ENCODE data around the gene NID2.

Gene NID2

DNA sequence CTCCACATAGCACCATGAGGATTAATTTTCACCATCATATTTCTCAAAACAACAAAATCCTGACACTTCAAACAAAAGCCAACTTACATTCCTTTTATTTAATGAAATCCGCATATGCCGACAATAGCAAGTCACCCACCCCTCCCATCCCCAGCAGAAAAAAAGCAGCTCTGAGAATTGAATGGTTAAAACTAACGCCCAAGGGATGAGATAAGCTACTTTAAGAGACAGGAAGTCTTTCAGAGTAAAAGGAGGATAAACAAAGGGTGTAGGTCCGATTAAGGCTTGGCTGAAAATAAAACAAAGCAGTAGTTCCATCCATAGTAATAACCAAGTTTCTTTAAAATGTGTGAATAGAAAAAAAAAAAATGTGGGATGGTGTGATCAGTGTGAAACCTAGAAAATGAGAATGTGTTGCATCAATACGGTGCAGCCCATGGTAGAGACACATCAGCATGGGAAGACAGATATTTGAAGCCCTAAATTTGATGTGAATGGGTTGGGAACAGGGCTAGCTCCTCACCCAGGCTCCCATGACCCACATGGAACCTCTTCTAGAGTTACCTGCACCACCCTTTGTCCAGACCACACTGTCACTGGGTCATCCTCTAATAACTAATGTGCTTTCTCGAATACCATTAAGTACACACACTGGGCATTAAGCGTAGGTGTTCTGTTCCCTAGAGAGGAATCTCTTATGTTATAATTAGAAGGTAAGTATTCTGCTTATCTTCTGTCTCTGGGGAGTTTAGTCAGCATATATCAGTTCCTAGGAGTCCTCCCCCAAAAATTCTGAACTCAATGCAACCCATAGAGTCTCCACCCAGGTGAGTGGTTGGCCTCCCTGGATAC is 47.8 kb downstream of the NID2 start:
- DNase-seq = no peak

DNA sequence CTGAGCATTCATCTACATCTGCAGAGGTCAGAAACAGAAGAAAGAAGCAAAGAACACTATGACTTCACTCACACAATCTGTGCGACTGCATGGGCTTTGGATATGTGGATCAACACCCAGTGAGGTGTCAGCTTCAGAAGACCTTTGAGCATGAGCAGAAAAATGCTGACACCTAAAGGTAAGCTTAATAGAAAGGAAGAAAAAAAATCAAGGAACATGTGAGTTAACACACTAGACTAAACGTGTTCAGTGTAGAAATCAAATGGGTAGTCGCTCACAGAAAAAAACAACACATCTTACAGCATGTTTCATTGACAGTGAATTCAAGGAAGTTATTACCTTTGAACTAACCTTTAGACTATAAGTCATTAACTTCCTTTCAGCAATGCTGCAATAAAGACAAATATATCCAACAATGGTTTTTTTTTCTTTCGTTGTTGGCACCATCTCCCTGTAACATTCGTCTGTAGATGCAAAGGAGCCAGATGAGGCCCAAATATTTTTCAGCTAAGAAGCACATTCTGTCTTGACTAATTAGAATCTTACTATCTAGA is 48.6 kb downstream of the NID2 start:
- no peak for DNase-seq

DNA sequence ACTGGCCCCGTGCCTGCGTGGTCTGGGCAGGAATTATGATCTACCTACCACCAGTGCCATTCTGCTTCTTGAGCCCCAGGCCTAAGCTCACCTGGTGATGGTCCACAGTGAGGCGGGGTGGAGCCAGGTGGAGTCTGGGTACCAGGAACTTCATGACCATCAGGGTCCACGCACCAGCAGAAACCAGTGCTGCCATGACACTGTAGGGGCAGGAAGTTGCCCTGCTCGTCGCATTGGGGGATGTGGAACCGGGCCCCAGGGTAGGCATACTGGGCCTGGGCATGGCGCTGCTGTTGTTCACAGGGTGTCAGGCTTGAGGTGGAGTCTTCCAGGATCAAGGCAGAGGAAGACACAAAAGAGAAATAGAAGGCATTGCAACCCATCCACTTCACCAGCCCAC is 49.9 kb downstream of the NID2 start:
- DNase-seq = no peak

DNA sequence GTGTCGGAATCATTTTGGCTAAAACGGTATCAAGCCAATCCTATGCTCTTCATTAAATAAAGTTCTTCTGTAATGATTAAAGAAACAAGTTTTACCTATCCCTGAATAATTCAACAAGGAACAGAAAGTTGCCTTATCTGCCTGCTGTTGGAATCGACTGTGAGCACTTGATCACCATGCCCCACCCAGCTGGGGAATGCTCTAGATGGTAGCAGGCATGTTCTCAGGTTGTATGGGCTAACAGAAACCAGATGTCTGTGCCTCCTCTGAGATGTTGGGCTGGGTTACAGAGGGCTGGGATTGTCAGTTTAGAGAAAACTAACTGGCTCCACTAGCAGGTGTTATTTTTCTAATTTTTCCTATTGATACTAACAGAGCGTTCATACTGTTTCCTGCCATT is 50.6 kb downstream of the NID2 start:
- DNase-seq = no peak

DNA sequence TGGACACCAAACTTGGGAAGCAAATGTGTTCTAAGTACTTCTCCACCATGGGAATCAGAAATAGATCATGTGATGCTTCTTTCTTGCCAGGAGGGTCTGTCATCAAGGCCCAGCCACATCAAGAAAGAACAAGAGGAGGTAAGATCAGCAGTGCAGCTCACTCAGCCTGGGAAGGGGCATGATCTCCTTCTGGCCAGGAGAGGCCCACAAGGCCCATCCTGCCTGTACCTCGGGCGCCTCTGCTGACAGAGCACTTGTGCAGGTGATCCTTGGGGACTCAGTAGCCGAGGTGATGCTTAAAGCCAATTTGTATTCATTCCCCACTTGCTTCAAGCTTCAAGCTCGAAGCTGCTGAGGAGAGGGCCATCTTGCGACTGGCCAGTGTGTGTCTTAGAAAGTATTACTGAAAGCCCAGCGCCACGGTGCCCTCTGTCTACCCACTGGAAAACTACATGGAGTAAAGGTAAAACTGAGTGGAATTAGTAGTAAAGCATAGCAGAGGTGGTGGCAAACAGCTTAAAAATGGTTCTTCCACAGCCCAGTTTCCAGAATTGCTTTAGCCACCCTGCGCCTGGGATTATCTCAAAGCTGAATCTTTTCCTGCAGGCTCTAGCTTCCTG is 53.3 kb downstream of the NID2 start:
- no peak for DNase-seq

DNA sequence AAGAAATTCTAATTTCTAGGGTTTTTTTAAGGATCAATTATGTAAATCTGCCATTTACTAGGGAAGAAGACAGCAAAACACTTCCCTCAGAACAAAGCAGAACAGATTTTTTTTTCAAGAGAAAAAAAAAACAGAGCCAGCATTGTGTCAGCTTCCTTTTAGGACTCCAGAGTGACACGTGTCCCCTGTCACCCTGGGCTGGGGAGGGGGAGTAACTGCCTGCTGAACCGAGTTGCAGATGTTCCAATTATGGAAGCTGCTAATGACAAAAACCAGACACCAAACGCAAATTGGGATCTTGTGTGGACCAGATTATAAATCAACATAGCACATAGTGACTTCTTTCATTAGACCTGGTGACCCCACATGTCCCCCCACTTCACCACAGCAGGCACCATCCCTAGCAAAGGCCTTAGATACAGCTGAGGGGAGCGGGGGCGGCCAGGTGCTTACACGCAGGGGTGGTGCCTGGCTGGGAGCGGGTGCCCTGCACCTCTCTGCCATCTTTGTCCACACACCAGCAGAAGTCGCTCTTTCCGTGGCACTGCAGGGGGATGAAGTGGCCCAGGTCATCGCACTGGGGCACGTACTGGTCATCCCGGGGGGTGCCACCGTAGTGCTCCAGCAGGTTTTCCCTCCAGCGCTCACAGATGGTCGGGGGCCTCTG is 54.1 kb downstream of the NID2 start:
- no peak for DNase-seq

DNA sequence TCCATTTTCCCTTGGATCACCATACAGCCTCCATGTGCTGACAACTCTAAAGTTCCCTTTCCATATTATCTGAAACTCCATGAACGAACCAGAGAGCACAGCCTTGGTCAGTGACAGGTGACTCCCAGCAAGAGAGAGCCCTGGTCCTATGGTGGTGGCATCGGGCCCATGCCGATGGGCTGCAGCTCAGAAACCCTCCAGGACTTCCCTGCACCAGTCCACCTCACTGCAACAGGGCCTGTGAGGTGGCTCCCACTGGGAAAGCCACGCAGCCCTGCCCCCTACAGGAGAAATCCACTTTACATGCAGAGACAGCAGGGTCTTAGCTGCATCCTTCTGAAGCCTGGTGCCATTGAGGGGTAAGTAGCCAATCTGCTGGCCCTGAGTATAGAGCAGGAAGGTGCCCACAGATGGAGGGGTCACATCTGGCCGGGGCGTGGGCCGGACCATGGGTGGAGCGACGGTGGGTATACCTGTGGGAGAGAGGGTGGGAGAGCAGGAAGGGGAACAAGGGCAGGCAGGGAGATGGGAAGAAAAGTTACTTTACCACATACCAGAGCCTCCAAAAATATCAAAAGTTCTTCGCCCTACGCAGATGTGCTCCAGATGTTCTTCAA is 54.8 kb downstream of the NID2 start:
- no peak for DNase-seq

DNA sequence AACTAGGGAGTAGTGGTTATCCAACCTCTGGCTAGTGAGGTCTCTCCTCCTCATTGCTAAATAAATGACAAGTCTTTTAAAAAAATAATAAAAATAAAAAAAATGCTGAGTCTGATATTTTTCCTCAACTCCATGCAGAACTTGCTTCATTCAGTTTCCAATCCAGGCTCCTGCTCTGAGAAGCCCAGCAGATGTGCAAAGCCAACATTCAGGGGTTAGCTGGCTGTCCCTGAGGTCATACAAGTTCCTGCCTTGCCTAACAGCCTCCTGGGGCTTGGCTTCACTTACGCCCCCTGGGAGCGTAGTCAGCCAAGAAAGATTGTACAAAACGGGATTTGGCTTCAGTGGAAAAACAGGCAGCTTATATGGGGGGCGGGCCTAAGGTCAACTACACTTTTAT is 56.2 kb downstream of the NID2 start:
- DNase-seq = no peak

DNA sequence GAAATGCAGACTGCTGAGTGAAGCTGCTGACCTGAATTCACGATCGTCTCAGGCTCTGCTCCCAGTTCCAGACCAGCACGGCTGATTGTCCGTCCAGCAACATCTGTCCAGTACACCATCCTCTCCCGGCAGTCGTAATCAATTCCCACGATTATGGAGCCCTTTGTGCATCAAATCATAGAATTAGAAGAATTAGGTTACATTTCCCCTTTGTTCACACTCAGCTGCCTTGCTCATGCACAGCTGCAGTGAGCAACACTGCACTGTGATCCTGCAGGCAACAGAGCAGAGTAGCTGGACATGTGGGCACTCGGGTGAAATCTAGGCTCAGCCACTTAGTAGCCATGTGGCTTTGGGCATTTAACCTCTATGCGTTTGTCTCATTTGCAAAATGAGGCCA is 57.3 kb downstream of the NID2 start:
- DNase-seq = no peak

DNA sequence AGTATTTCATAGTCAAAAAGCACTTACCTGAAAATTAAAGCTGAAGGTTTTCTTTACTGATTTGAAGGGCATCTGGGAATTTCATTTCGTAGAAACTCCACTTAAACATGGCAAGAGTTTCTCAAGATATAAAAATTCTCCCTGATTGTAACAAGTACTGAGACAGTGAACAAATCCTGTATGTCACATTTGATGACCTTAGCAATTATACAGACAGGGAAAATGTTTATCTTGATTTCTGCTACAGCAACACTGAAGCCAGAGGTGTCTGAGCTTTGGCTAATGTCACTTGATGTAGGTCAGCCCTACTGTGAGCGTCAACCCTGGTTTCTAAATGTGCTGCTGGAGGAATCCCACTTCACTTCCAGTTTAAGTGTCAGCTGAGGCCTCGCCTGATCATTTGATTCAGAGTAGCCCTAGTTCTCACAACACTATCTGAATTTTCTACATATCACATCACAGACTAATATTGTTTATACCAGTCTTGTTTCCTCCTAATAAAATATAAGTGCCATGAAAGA is 58.6 kb downstream of the NID2 start:
- DNase-seq = no peak

DNA sequence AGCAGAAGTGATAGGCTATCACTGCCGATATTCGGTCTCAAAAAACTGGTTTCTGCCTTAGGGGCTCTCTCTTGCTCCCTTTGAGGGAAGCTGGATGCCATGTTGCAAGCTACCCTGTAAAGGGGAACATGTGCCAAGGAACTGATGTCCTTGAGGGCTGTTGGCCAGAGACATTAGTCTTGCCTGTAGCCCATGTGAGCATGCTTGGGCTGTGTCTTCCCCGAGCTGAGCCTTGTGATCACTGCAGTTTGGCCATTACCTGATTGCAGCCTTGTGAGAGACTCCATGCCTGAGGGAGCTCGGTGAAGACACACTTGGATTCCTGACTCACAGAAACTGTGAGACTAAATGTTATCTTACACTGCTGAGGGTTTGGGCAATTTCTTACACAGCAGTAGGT is 60.7 kb downstream of the NID2 start:
- DNase-seq = no peak

DNA sequence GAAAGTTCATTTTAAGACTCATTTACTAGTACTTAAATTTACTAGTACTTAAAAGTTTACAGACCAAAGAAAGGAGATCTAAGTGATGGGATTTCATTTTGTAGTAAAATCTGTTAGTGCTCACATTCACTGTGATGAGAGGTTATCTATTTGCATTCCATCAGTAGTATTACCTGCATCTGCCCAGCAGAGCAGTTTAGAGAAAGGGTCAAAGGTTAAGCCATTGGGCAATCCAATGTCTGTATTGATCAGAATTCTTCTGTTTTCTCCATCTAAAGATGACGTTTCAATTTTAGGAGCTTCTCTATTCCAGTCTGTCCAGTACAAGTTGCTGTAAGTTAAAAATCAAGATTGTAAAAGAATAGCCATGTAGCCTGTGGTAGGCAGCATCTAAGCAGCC is 61.2 kb downstream of the NID2 start:
- DNase-seq = no peak

DNA sequence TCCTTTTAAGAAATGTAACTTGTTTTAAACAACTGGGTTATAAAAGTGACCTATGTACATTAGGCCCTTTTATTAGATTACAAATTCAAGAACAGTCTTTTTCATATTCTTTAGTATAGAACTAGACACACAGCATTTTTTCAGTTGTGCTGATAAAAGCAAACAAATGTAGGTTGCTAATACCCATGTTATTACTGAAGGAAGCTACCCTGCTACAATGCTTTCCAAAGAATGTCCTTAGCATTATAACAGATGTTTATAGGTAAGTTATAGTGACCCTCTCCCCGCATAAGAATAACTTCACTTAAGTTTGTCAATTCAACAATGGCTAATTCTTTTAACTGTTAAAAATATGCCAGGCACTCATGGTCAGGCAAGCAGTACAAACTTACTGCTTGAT is 61.6 kb downstream of the NID2 start:
- no peak for DNase-seq

DNA sequence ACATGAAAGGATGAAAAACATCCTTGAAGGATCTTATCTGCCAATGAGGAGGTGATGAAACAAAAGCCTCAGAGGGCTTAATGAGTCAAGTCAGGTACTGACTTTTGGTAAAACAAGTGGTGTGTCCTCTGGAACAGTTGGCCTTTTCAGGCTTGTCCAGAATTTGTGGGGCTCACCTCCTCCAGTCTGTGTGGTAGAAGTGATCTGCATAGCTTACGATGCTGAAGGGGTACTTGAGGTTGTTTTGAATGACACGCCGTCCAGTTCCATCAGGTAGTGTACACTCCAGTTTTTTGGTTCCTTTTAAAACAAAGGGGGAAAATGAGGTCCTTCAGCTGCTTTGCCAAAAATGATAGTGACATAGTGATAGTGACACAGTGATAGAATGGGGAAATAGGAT is 62.5 kb downstream of the NID2 start:
- no peak for DNase-seq

DNA sequence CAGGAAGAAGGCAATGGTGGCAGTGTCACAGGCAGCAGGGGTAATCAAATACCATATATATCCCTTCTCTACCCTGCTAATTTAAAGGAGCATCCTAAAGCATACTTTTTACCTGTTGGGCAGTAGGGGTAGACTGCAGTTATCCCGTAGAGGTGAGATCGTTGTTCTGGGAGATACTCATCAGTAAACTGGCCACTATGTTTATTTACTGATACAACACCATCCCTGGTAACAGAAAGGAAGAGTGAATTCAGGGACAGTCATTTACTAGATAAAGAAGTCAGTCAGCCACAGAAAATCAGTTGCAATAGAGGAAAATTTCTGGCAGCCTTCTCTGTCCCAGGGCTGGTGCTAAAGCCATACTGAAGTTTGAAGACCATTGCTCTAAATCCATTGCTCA is 63.2 kb downstream of the NID2 start:
- DNase-seq = no peak

DNA sequence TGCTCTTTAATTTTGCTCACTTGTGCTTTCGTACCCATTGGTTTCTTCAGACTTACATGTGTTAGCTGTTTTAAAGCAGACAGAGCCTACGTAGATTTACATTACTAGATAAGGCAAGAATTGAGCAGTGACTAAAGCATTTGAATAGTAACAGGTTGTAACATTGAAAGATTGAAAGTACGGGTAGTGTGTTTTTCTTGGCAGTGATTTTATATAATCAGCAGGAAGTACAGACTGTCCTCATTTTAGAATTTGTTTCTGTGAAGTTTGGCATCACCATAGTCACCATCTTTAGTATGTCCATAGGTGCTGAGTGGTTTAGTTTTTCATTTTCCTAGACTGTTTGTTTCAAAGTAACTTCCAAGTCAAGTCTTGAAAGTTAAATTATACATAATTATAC is 65.5 kb downstream of the NID2 start:
- DNase-seq = no peak

DNA sequence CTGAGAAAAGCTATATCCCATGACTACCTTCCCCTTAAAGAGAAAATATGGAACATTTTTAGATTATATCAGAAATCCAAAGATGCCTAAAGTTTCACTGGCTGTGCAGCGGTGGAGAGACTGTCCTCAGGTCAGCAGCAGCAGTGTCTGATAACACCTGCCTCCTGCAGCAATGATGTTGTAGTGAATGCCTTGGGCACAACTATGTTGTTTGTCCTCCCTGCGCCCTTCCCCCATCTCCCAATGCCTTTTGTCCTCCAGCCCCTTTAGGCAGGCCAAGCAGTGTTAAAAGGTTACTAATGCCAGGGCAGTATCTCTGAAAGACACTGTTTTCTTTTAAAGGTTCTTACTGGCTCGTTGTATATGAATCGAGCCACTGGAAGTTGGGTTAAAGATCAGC is 66.3 kb downstream of the NID2 start:
- DNase-seq = no peak

DNA sequence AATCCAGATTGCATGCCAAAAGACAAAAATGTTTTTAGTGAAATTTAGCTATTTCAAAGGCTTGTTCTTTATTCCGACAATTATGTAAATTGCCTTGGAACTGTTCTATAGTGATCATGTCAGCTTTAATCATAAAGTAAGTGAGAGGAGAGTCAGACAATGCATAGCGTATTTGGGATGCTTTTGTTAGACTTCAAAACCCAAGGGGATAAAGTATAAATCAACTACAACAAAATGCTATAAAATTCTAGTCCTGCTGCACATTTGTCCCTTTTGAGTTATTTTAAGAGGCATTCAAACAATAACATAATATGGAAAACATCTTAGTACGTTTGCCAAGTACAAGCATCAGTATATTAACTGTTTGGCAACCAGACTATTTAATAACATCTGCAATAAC is 68.2 kb downstream of the NID2 start:
- DNase-seq = no peak

DNA sequence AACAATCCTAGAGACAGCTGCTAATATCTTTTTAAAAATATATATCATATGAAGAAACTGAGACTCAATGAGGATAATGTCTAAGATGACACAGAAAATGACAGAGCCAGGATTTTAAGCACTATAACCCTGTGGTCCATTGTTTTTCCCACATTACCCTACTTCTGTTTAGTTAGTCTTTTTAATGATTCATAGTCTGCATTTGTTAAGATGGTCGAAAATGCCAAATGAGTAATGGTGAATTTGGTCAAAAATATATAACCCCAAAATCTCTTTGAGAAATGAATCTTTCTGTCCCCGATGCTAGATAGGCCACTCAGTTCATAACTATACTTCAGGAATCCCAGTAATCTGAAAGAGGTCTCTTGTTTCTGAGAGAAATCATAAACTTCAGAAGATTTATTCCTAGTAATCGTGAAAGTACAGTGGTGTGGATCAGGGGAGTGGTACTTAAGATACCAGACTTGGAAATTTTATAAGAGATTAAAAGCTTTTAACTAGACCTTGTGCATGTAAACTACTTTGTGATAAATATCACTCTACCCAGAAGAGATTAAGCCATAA is 68.8 kb downstream of the NID2 start:
- no peak for DNase-seq

DNA sequence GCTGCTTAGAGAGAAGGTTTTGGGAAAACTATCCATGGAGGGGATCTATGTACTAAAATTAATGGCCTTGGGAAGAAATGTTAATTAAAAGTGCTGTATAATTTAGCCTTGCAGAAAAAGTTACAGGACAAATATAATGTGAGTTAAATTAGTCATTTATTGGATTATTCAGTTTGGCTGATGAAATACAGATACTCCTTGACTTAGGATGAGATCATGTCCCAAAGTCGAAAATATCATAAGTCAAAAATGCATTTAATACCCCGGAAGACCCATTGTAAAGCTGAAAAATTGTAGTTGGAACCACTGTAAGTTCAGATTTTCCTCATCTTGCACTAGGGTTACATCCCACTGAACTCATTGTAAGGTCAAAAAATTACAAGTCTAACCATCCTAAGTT is 69.8 kb downstream of the NID2 start:
- no peak for DNase-seq

DNA sequence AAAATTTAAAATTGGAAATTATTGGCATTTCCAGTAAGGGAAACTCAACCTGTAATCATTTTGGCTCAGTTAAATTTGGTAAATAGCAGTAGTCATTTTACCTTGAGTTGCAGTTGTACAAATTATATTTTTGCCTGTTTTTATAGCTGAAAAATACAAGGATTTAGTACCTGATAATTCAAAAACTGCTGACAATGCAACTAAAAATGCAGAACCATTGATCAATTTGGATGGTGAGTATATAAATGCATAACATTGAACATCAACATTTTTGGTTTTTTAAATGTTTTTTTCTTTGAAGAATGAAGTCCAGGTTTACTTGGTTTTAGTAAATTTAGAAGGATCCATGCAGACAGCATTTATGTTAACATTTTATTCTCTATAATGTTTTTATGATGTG is 70.5 kb downstream of the NID2 start:
- no peak for DNase-seq

DNA sequence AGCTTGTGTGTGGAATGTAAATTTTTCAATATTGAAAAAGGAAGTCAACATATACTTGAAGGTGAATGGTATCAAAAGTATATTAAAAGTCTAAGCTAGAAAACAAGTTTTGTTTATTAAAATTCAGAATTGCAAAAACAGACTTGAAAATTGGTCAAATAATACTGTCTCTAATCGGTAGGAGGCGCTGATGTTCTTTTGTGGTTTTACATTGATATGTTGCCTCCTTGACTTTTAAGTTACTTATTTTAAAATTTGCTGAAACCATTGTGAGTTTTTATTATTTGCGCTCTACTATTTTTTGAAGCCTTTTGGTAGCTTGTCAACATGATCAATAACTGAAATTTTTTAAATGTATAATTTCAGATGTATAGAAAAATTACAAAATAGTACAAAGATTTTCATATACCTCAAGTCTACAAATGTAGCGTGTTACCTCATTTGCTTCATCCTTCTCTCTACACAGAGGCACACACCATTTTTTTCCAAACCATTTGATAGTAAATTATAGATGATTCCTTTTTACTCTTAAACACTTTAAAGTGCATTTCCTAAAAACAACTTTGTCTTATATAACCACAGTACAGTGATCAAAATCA is 72.6 kb downstream of the NID2 start:
- peak; percentile 22 for DNase-seq
